Stimulated activated CD8-positive, alpha-beta memory T cell treated with anti-CD3 and anti-CD28 coated beads, Interleukin-4, amount 100 ng/mL, for 4 hours (primary cell): ENCODE measurements around the gene IBSP.

Source experiments
- DNase-seq, 2 donors: peaks; one replicate each; pipeline ENCODE4 v3.0.0-alpha.2; 2020; ENCODE audit warnings: low read depth in 2 of 2, low spot score in 1 of 2

IBSP gene

GRCh38 chr4:87799301-87800113 is at the start of gene IBSP:
TSS of gene IBSP (plus strand) at chr4:87799554. CDS start at chr4:87802362, 2,808 bp downstream.
- DNase-seq, result no peak

- no peak for DNase-seq
Observed at GRCh38 chr4:87749883-87750282, 49.5 kb upstream of the IBSP start.

- no peak for DNase-seq
Observed at GRCh38 chr4:87758270-87758669, 41.1 kb upstream of the IBSP start.

- no peak for DNase-seq
Observed at GRCh38 chr4:87762311-87762710, 37.0 kb upstream of the IBSP start.

- no peak for DNase-seq
Observed at GRCh38 chr4:87781569-87781968, 17.8 kb upstream of the IBSP start.

GRCh38 chr4:87783781-87784180 is 15.6 kb upstream of the IBSP start:
- no peak for DNase-seq

GRCh38 chr4:87785731-87786509 is 13.4 kb upstream of the IBSP start:
- no peak for DNase-seq

GRCh38 chr4:87802858-87803257 is 3.5 kb downstream of the IBSP start:
- DNase-seq, result no peak

- no peak for DNase-seq
Observed at GRCh38 chr4:87803421-87803820, 4.1 kb downstream of the IBSP start.

- DNase-seq, result no peak
Observed at GRCh38 chr4:87804871-87805270, 5.5 kb downstream of the IBSP start.

- DNase-seq, result no peak
Observed at GRCh38 chr4:87805971-87806370, 6.6 kb downstream of the IBSP start.

- no peak for DNase-seq
Observed at GRCh38 chr4:87806520-87806919, 7.2 kb downstream of the IBSP start.

GRCh38 chr4:87807402-87807801 is 8.0 kb downstream of the IBSP start:
- DNase-seq, result no peak

GRCh38 chr4:87811977-87812376 is 12.6 kb downstream of the IBSP start:
- no peak for DNase-seq

- DNase-seq, result no peak
Observed at GRCh38 chr4:87819281-87819919, 20.0 kb downstream of the IBSP start.

- no peak for DNase-seq
Observed at GRCh38 chr4:87823200-87823599, 23.8 kb downstream of the IBSP start.

- DNase-seq, result no peak
Observed at GRCh38 chr4:87823724-87824123, 24.4 kb downstream of the IBSP start.

- no peak for DNase-seq
Observed at GRCh38 chr4:87824352-87824751, 25.0 kb downstream of the IBSP start.

GRCh38 chr4:87832669-87833068 is 33.3 kb downstream of the IBSP start, which contains the start of gene MEPE:
TSS of gene MEPE (plus strand) at chr4:87832969. CDS start at chr4:87834715, 1,746 bp downstream.
- DNase-seq, result no peak

GRCh38 chr4:87834401-87834800 is 35.0 kb downstream of the IBSP start:
- DNase-seq, result no peak

GRCh38 chr4:87835197-87835596 is 35.8 kb downstream of the IBSP start:
- DNase-seq, result no peak

GRCh38 chr4:87835743-87836142 is 36.4 kb downstream of the IBSP start:
- no peak for DNase-seq
